CD14-positive monocyte (primary cell): ENCODE results near the gene BMPR1B. TPM values are rescaled to one million over a fixed set of nuclear protein-coding genes. Genes with fewer than 3 reads are reported as not detected.

Experiments used
- DNase-seq, 3 donors: peaks; one replicate each; pipeline ENCODE4 v3.0.0-alpha.2; 2011 to 2022
- H2AFZ ChIP-seq: 2 replicates; pipeline ENCODE4 v1.6.0; 2012; ENCODE audit warnings: mild to moderate bottlenecking, low read depth, low read length, inconsistent platforms; ENCODE audit not compliant: insufficient read depth, poor library complexity, severe bottlenecking
- H3K27ac ChIP-seq, 2 donors: 1 replicate in 1 of 2; 2 replicates in 1 of 2; pipeline ENCODE4 v1.5.1; 2012 to 2013; ENCODE audit warnings: low read length in 2 of 2, control low read depth in 1 of 2, inconsistent platforms in 1 of 2, low read depth in 1 of 2, mild to moderate bottlenecking in 1 of 2
- H3K27me3 ChIP-seq, 2 donors: one replicate each; pipeline versions ENCODE4 v1.6.0 to v1.6.1; 2011 to 2013; ENCODE audit warnings: low read length in 2 of 2; ENCODE audit not compliant: control insufficient read depth in 2 of 2, insufficient read depth in 2 of 2
- H3K36me3 ChIP-seq, 2 donors: replicated peaks in 1 of 2; 1 replicate in 1 of 2; 2 replicates in 1 of 2; pipeline versions ENCODE4 v1.5.1 to v1.6.1; 2012 to 2013; ENCODE audit warnings: low read length in 2 of 2, control low read depth in 1 of 2, inconsistent platforms in 1 of 2, mild to moderate bottlenecking in 1 of 2; ENCODE audit not compliant: insufficient read depth in 2 of 2, control insufficient read depth in 1 of 2
- H3K4me1 ChIP-seq, 2 donors: 1 replicate in 1 of 2; 2 replicates in 1 of 2; pipeline versions ENCODE4 v1.5.1 to v1.6.1; 2012 to 2013; ENCODE audit warnings: low read length in 2 of 2, control low read depth in 1 of 2, inconsistent platforms in 1 of 2, mild to moderate bottlenecking in 1 of 2, moderate library complexity in 1 of 2; ENCODE audit not compliant: insufficient read depth in 2 of 2, control insufficient read depth in 1 of 2
- H3K4me2 ChIP-seq: replicated peaks from 2 replicates; pipeline ENCODE3; 2012; ENCODE audit warnings: low read length, moderate library complexity, mild to moderate bottlenecking; ENCODE audit not compliant: poor library complexity, severe bottlenecking; ENCODE audit errors: extremely low read depth
- H3K4me3 ChIP-seq, 3 experiments: fragments of 200-600 bp in 1 of 3; sonication (generic) in 1 of 3; replicated peaks in 1 of 3; 1 replicate in 2 of 3; 2 replicates in 1 of 3; pipeline ENCODE4 v1.5.1; 2011 to 2013; ENCODE audit warnings: low read length in 3 of 3, mild to moderate bottlenecking in 3 of 3, control low read depth in 2 of 3, low read depth in 2 of 3, inconsistent platforms in 1 of 3, moderate library complexity in 1 of 3
- H3K79me2 ChIP-seq: 2 replicates; pipeline ENCODE4 v1.6.0; 2012; ENCODE audit warnings: mild to moderate bottlenecking, control low read depth, inconsistent platforms, low read length, moderate library complexity; ENCODE audit not compliant: insufficient read depth
- H3K9ac ChIP-seq: 2 replicates; pipeline ENCODE4 v1.6.0; 2017; ENCODE audit warnings: low read length, mild to moderate bottlenecking; ENCODE audit not compliant: insufficient read depth, poor library complexity, severe bottlenecking
- H3K9me3 ChIP-seq, 2 donors: replicated peaks in 1 of 2; 1 replicate in 1 of 2; 2 replicates in 1 of 2; pipeline versions ENCODE4 v1.5.1 to v1.6.1; 2012 to 2013; ENCODE audit warnings: low read length in 2 of 2, control low read depth in 1 of 2; ENCODE audit not compliant: control insufficient read depth in 1 of 2, insufficient read depth in 1 of 2
- H4K20me1 ChIP-seq: 2 replicates; pipeline ENCODE4 v1.6.0; 2012; ENCODE audit warnings: mild to moderate bottlenecking, low read length, control low read depth, moderate library complexity; ENCODE audit not compliant: insufficient read depth
- H3K27ac Mint-ChIP-seq, 7 donors: one replicate each; pipeline ENCODE4 v1.8.0; 2020; ENCODE audit warnings: mild to moderate bottlenecking in 7 of 7, mixed read lengths in 7 of 7, moderate library complexity in 6 of 7, inconsistent platforms in 2 of 7
- H3K27me3 Mint-ChIP-seq, 3 donors: one replicate each; pipeline ENCODE4 v1.8.0; 2021 to 2022; ENCODE audit warnings: low read depth in 3 of 3, mild to moderate bottlenecking in 3 of 3, mixed read lengths in 3 of 3, moderate library complexity in 3 of 3, inconsistent platforms in 1 of 3
- H3K36me3 Mint-ChIP-seq, 2 donors: one replicate each; pipeline ENCODE4 v1.8.0; 2020; ENCODE audit warnings: mixed read lengths in 2 of 2, inconsistent platforms in 1 of 2, mild to moderate bottlenecking in 1 of 2
- H3K4me1 Mint-ChIP-seq: one replicate; pipeline ENCODE4 v1.8.0; 2020; ENCODE audit warnings: mild to moderate bottlenecking, mixed read lengths
- H3K4me3 Mint-ChIP-seq, 2 donors: one replicate each; pipeline ENCODE4 v1.8.0; 2020; ENCODE audit warnings: mild to moderate bottlenecking in 2 of 2, mixed read lengths in 2 of 2, moderate library complexity in 1 of 2
- H3K9me3 Mint-ChIP-seq, 7 donors: one replicate each; pipeline ENCODE4 v1.8.0; 2020 to 2022; ENCODE audit warnings: mixed read lengths in 7 of 7, mild to moderate bottlenecking in 6 of 7, moderate library complexity in 6 of 7, inconsistent platforms in 2 of 7
- WGBS: methylation state at CpG from one replicate; pipeline ENCODE4 v1.1.5; 2013; ENCODE audit warnings: missing lambda C conversion rate; ENCODE audit not compliant: insufficient coverage; 5-methylcytosine and 5-hydroxymethylcytosine counted together
- intact Hi-C, 2 donors: fragments of 100-400 bp; cut with micrococcal nuclease; formaldehyde crosslinking; loops; one replicate each; pipeline versions ENCODE4 v1.15.0 to v1.15.1; 2023
- polyA plus RNA-seq, 3 donors: library from polyadenylated mRNA; depleted of rRNA in 1 of 3; unstranded in 2 of 3; stranded (reverse) in 1 of 3; fragments of 300-500 nt in 2 of 3; fragments of >200 nt in 1 of 3; fragmentation: Illumina TruSeq in 2 of 3; gene quantifications; 1 replicate in 2 of 3; 2 replicates in 1 of 3; pipeline ENCODE4 v1.2.3, GENCODE V29; 2012 to 2021
- TF ChIP-seq, protein P1 (sequence below): fragments of 200-600 bp; IDR thresholded peaks from one replicate; pipeline ENCODE4 v1.8.0; 2022; ENCODE audit warnings: antibody characterized with exemption, mild to moderate bottlenecking

Gene BMPR1B
- polyA plus RNA-seq, 3 donors: not detected

- H3K9me3 ChIP-seq: no peaks in the 10 kb centered on the region
- Mint-ChIP-seq H3K4me3 (no peak overlapping the region), H3K27me3 (no peaks in the 10 kb centered on the region), H3K4me1 (no peaks in the 10 kb centered on the region), H3K9me3 (peaks cover 2 to 17% (median 7%) of the 10 kb centered on the region in 7 donors), H3K36me3 (no peaks in the 10 kb centered on the region), H3K27ac (no peak overlapping the region)
- H3K36me3 ChIP-seq: no peaks in the 10 kb centered on the region
- TF ChIP-seq, protein P1, sequence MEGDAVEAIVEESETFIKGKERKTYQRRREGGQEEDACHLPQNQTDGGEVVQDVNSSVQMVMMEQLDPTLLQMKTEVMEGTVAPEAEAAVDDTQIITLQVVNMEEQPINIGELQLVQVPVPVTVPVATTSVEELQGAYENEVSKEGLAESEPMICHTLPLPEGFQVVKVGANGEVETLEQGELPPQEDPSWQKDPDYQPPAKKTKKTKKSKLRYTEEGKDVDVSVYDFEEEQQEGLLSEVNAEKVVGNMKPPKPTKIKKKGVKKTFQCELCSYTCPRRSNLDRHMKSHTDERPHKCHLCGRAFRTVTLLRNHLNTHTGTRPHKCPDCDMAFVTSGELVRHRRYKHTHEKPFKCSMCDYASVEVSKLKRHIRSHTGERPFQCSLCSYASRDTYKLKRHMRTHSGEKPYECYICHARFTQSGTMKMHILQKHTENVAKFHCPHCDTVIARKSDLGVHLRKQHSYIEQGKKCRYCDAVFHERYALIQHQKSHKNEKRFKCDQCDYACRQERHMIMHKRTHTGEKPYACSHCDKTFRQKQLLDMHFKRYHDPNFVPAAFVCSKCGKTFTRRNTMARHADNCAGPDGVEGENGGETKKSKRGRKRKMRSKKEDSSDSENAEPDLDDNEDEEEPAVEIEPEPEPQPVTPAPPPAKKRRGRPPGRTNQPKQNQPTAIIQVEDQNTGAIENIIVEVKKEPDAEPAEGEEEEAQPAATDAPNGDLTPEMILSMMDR: no peak
- intact Hi-C loops: no loop called here
- H3K4me1 ChIP-seq: no peaks in the 10 kb centered on the region
- H3K4me2 ChIP-seq: no peak overlapping the region
- H3K27ac ChIP-seq: no peak overlapping the region
- DNase-seq: no peak
- H3K9ac ChIP-seq: no peak overlapping the region
- H3K27me3 ChIP-seq: no peaks in the 10 kb centered on the region
- no peak overlapping the region for H2AFZ ChIP-seq
- H3K79me2 ChIP-seq: no peaks in the 10 kb centered on the region
- no peaks in the 10 kb centered on the region for H4K20me1 ChIP-seq
- H3K4me3 ChIP-seq: no peak overlapping the region
- WGBS: no CpG with 5 or more reads among the region's 2 CpGs
These were observed 196.5 kb downstream of the BMPR1B start for GRCh38 chr4:94954251-94954650.

DNA sequence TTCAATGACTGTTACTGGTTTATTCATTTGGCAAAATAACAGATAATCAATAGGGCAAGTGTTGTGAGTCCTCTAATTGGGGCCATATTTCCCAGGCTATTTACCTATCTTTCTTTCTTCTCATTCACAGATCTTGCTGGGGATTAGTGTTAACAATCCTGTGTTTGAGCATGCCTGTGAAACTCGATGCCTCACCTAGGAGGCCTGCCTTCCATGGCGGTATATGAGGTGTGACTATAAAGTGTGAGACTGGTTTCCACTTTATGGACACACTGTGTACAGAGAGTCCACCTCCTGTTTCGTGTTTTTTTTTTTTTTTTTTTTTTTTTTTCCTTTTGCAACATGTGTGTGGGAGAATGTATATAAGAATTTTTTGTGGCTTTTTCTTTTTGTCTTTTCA, 199.3 kb downstream of the BMPR1B start:
- Mint-ChIP-seq H3K27me3 (no peaks in the 10 kb centered on the region), H3K9me3 (peaks cover 2 to 10% (median 4%) of the 10 kb centered on the region in 7 donors), H3K27ac (no peak overlapping the region), H3K4me1 (no peaks in the 10 kb centered on the region), H3K36me3 (no peaks in the 10 kb centered on the region), H3K4me3 (no peak overlapping the region)
- H3K9ac ChIP-seq: no peak overlapping the region
- no peaks in the 10 kb centered on the region for H3K79me2 ChIP-seq
- H3K9me3 ChIP-seq: no peaks in the 10 kb centered on the region
- H3K4me1 ChIP-seq: no peaks in the 10 kb centered on the region
- H3K36me3 ChIP-seq: no peaks in the 10 kb centered on the region
- DNase-seq: no peak
- no peaks in the 10 kb centered on the region for H4K20me1 ChIP-seq
- no peak overlapping the region for H2AFZ ChIP-seq
- intact Hi-C loops: no loop called here
- TF ChIP-seq, protein P1: no peak
- no peaks in the 10 kb centered on the region for H3K27me3 ChIP-seq
- no peak overlapping the region for H3K4me3 ChIP-seq
- H3K27ac ChIP-seq: no peak overlapping the region
- 100% methylated on average over 1 of the region's 3 CpGs for WGBS
- H3K4me2 ChIP-seq: no peak overlapping the region
